OCI-LY7 (cell line): Measurements from ENCODE around the gene GALNT5. TPM values are rescaled to one million over a fixed set of nuclear protein-coding genes. Genes with fewer than 3 reads are reported as not detected.
"Not testable (repeated sequence)": the region's sequence is repeated elsewhere in the genome, so short reads cannot be mapped to it uniquely, and the experiment has no call there.

Experiments used
- BruUV-seq: library from RNA; stranded (reverse); fragments of 400-500 nt; replicated peaks from 2 replicates; lab custom pipeline; 2021; lab: Mats Ljungman, UMichigan
- CTCF ChIA-PET: fragments of 300-600 bp; sonication (Branson Sonifier 250); formaldehyde crosslinking; loops from one replicate; lab custom pipeline; 2022; ENCODE audit warnings: antibody characterized with exemption; ENCODE audit not compliant: unreplicated experiment; lab: Charles Lee
- POLR2A ChIA-PET: fragments of 300-600 bp; sonication (Branson Sonifier 250); formaldehyde crosslinking; loops from one replicate; lab custom pipeline; 2022; ENCODE audit warnings: antibody characterized with exemption; lab: Charles Lee
- DNase-seq: peaks from one replicate; pipeline ENCODE4 v3.0.0-alpha.2; 2015; ENCODE audit warnings: low spot score
- H2AFZ ChIP-seq: fragments of 200-600 bp; sonication (generic), shearing (Covaris generic); 2 replicates; pipeline ENCODE4 v1.6.1; 2014; ENCODE audit warnings: mild to moderate bottlenecking, antibody characterized with exemption, low read length, moderate library complexity
- H3K27ac ChIP-seq: fragments of 200-600 bp; sonication (generic); 2 replicates; pipeline ENCODE4 v1.5.1; 2014; ENCODE audit warnings: mixed run types, low read depth, mild to moderate bottlenecking, moderate library complexity, low read length, inconsistent platforms; ENCODE audit not compliant: poor library complexity, severe bottlenecking
- H3K36me3 ChIP-seq: fragments of 200-600 bp; sonication (generic); 2 replicates; pipeline ENCODE4 v1.6.1; 2014; ENCODE audit warnings: mild to moderate bottlenecking, antibody characterized with exemption, low read length, moderate library complexity, mixed read lengths; ENCODE audit not compliant: insufficient read depth
- H3K4me1 ChIP-seq: fragments of 200-600 bp; sonication (generic); 2 replicates; pipeline ENCODE4 v1.5.1; 2014; ENCODE audit warnings: mild to moderate bottlenecking, low read length; ENCODE audit not compliant: insufficient read depth, poor library complexity, severe bottlenecking
- H3K4me2 ChIP-seq: fragments of 200-600 bp; sonication (generic); 2 replicates; pipeline ENCODE4 v1.6.1; 2014; ENCODE audit warnings: mild to moderate bottlenecking, low read length
- H3K4me3 ChIP-seq: fragments of 200-600 bp; sonication (generic); 2 replicates; pipeline ENCODE4 v1.5.1; 2014; ENCODE audit warnings: mild to moderate bottlenecking, low read depth, low read length; ENCODE audit not compliant: poor library complexity, severe bottlenecking
- H3K79me2 ChIP-seq: fragments of 200-600 bp; sonication (generic); 2 replicates; pipeline ENCODE4 v1.6.1; 2016; ENCODE audit warnings: low read depth, mild to moderate bottlenecking, low read length, moderate library complexity, mixed read lengths; ENCODE audit not compliant: insufficient read depth
- H3K9me2 ChIP-seq: fragments of 200-600 bp; sonication (generic); 2 replicates; pipeline ENCODE4 v1.6.1; 2016; ENCODE audit warnings: mild to moderate bottlenecking, low read length, mixed read lengths; ENCODE audit not compliant: insufficient read depth
- H3K9me3 ChIP-seq: fragments of 200-600 bp; sonication (generic); 2 replicates; pipeline ENCODE4 v1.6.1; 2014; ENCODE audit warnings: mild to moderate bottlenecking, mixed run types, low read length, mixed read lengths
- H4K20me1 ChIP-seq: fragments of 200-600 bp; sonication (generic); 2 replicates; pipeline ENCODE4 v1.6.1; 2014; ENCODE audit warnings: mild to moderate bottlenecking, antibody characterized with exemption, low read length, moderate library complexity, mixed read lengths; ENCODE audit not compliant: insufficient read depth
- EZH2phosphoT487 ChIP-seq: fragments of 200-600 bp; sonication (generic); IDR thresholded peaks from 2 replicates; pipeline ENCODE4 v1.6.1; 2018; ENCODE audit warnings: low read depth, borderline replicate concordance, mild to moderate bottlenecking, mixed run types, antibody characterized with exemption, low read length, moderate library complexity, mixed read lengths
- intact Hi-C: fragments of 100-400 bp; cut with micrococcal nuclease; formaldehyde crosslinking; loops from one replicate; pipeline ENCODE4 v1.10.0; 2022; ENCODE audit not compliant: unreplicated experiment
- total RNA-seq, 2 experiments: library from RNA; depleted of rRNA in 1 of 2; stranded (reverse); fragments of >200 nt in 1 of 2; shearing (Covaris generic) in 1 of 2; gene quantifications; 2 replicates each; pipeline ENCODE4 v1.2.3, GENCODE V29; 2014 to 2022
- TF ChIP-seq, protein P1 (sequence below): fragments of 200-600 bp; sonication (generic); conservative IDR thresholded peaks from 2 replicates; pipeline ENCODE4 v1.5.1; 2014; ENCODE audit warnings: mild to moderate bottlenecking, antibody characterized with exemption, low read length, moderate library complexity, mixed read lengths

Gene GALNT5
- total RNA-seq, 2 experiments from 2014 or later = not detected

DNA sequence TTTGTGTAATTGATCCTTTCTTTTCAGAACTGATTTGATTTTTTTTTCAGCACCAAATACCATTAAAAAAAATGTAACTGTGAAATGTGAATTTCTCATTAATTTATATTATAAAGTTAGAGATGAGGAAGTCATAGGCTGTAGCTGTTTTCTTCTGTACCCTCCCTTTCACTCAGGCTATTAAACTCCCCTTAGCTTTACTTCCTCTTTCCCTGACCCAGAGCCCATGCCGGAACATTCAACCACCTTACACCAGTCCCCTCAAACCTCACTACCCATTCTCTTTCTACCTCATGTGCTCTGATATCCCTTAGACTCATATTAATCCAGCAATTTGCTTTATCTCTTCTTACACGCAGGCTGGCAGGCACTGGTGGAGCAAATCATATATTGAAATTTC, 12.4 kb downstream of the GALNT5 start:
- H4K20me1 ChIP-seq = no peaks in the 10 kb centered on the region

DNA sequence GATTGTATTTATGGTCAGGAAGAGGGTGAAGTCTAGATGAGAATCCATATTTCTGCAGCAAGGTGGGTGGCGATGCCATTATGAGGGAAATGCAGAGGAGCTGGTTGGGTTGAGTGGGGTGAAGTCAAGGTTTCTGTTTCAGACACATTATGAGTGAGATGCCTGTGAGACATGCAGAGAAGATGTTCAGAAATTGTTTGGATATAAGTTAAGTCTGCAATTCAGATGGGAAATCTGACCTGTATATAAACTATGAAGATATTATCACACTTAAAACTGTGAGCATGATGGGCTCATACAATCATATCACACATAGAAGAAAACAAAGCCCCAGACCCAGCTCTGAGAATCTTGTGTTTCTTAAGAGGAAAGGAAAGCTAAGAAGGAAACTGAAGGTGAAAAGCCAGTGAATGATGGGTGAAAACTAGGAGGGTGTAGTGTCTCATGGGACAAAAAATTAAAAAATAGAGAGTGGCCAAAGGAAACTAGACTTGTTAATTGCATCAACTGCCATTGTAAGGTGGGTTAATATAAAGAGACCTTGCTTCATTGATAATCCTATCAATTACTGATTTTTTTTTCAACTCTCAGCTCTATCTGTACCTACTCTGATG, 14.2 kb downstream of the GALNT5 start:
- H3K9me3 ChIP-seq = no peaks in the 10 kb centered on the region
- H3K4me1 ChIP-seq = no peaks in the 10 kb centered on the region
- H4K20me1 ChIP-seq = no peaks in the 10 kb centered on the region
- no peak for DNase-seq
- BruUV-seq = no TSS peak
- ChIA-PET POLR2A (interaction anchor here (0.6 kb wide), 2 partner anchors 9 to 992 kb away, joined by 3 to 5 read pairs; no protein-coding TSS in a partner anchor), CTCF (no interaction called here)
- intact Hi-C loops = no loop called here
- no peaks in the 10 kb centered on the region for H3K9me2 ChIP-seq
- no peaks in the 10 kb centered on the region for H3K36me3 ChIP-seq
- no peak overlapping the region for H3K4me3 ChIP-seq
- TF ChIP-seq EZH2phosphoT487 = no peak
- TF ChIP-seq, protein P1, sequence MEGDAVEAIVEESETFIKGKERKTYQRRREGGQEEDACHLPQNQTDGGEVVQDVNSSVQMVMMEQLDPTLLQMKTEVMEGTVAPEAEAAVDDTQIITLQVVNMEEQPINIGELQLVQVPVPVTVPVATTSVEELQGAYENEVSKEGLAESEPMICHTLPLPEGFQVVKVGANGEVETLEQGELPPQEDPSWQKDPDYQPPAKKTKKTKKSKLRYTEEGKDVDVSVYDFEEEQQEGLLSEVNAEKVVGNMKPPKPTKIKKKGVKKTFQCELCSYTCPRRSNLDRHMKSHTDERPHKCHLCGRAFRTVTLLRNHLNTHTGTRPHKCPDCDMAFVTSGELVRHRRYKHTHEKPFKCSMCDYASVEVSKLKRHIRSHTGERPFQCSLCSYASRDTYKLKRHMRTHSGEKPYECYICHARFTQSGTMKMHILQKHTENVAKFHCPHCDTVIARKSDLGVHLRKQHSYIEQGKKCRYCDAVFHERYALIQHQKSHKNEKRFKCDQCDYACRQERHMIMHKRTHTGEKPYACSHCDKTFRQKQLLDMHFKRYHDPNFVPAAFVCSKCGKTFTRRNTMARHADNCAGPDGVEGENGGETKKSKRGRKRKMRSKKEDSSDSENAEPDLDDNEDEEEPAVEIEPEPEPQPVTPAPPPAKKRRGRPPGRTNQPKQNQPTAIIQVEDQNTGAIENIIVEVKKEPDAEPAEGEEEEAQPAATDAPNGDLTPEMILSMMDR = no peak
- no peak overlapping the region for H2AFZ ChIP-seq
- no peaks in the 10 kb centered on the region for H3K79me2 ChIP-seq
- no peak overlapping the region for H3K27ac ChIP-seq
- no peak overlapping the region for H3K4me2 ChIP-seq

More for the DNA sequence above, 12.4 kb downstream of the GALNT5 start:
- no peak overlapping the region for H2AFZ ChIP-seq
- ChIA-PET POLR2A (no interaction called here), CTCF (no interaction called here)
- no peaks in the 10 kb centered on the region for H3K4me1 ChIP-seq
- intact Hi-C loops = no loop called here
- no peaks in the 10 kb centered on the region for H3K9me3 ChIP-seq
- no peak overlapping the region for H3K4me3 ChIP-seq
- TF ChIP-seq, protein P1 = no peak
- TF ChIP-seq EZH2phosphoT487 = no peak
- H3K27ac ChIP-seq = no peak overlapping the region
- no peak for DNase-seq
- H3K36me3 ChIP-seq = no peaks in the 10 kb centered on the region
- no TSS peak for BruUV-seq
- H3K4me2 ChIP-seq = no peak overlapping the region
- H3K79me2 ChIP-seq = no peaks in the 10 kb centered on the region
- H3K9me2 ChIP-seq = no peaks in the 10 kb centered on the region

- H3K79me2 ChIP-seq, H3K27ac ChIP-seq, H3K4me1 ChIP-seq, POLR2A ChIA-PET, H3K36me3 ChIP-seq, BruUV-seq, H4K20me1 ChIP-seq, H3K4me2 ChIP-seq, H2AFZ ChIP-seq, CTCF ChIA-PET, H3K4me3 ChIP-seq, intact Hi-C loops, DNase-seq, H3K9me2 ChIP-seq, H3K9me3 ChIP-seq: not testable (repeated sequence)
Measured at GRCh38 chr2:157279311-157279710, 21.8 kb downstream of the GALNT5 start.
